Measurements from ENCODE around the gene EDC3.
"Not testable (repeated sequence)": the region's sequence is repeated elsewhere in the genome, so short reads cannot be mapped to it uniquely, and the experiment has no call there.

The EDC3 gene, protein sequence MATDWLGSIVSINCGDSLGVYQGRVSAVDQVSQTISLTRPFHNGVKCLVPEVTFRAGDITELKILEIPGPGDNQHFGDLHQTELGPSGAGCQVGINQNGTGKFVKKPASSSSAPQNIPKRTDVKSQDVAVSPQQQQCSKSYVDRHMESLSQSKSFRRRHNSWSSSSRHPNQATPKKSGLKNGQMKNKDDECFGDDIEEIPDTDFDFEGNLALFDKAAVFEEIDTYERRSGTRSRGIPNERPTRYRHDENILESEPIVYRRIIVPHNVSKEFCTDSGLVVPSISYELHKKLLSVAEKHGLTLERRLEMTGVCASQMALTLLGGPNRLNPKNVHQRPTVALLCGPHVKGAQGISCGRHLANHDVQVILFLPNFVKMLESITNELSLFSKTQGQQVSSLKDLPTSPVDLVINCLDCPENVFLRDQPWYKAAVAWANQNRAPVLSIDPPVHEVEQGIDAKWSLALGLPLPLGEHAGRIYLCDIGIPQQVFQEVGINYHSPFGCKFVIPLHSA

DNA sequence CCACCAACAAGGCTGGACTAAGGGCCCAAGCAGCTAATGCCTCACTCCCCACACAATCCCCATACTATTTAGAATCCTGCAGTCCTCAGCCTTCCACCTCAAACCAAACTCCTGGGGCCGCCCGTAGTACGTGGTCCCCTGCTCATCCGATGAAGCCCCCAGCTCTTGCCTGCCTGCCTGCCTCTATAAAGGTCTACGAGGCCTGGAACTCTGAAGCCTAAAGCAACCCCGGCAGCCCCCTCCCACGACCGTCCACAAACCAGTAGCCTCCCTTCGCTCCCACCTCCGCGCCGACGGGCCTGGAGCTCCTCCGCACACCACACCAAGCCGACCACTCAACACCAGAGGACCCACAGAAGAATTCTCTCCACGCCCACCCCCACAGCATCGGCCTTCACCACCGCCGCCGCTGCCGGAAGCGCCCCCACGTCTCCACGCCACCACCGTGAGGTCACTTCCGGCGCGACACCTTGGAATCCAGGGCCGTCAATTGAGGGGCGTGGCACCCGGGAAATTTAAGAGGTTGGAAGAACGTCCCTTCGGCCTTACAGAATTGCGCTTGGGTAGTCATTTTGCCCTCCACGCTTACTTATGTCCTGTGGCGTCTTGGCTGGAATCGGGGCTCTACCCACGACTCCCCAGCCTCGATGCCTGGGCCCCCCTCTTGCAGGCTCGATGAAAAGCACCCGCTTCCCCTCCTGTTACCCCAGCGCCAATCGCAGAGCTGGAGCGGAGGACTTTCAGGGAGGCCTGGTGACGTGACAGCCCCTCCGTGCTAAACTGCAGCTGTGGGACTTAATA, at the start of gene EDC3:
EDC3 (minus strand) TSS at position 428 of the 801 bp plus-strand sequence. CDS start 20,900 bp downstream, outside the sequence.
- peak; percentile 79 for DNase-seq (ENCODE audit: low spot score)

DNA sequence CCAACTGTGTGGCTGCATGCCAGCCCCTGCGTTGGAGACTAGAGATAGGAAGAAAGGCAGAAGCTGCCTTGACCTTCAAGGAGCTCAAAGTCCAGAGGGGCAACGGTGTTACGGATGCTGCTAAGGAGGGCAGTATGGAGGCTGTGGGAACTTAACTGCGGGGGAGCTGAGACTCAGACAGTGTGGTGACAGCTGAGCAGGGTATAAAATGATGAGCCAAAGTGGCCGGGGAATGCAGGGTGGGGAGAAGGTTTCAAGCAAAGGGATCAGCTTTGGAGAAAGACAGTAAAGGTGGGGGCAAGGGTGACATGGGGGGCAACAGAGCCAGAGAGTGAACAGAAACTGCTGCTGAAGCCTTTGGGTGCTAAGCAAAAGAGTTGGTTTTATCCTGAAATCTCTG, 46.6 kb upstream of the EDC3 start:
- no peak for DNase-seq (ENCODE audit: low spot score)

DNA sequence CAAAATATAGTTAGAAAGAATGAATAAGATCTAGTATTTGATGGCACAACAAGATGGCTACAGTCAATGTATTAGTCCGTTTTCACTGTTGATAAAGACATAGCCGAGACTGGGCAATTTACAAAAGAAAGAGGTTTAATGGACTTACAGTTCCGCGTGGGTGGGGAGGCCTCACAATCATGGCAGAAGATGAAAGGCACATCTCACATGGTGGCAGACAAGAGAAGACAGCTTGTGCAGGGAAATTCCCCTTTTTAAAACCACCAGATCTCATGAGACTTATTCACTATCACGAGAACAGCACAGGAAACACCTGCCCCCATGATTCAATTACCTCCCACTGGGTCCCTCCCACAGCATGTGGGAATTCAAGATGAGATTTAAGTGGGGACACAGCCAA, 42.4 kb upstream of the EDC3 start:
- not testable (repeated sequence) for DNase-seq (ENCODE audit: low spot score)

DNA sequence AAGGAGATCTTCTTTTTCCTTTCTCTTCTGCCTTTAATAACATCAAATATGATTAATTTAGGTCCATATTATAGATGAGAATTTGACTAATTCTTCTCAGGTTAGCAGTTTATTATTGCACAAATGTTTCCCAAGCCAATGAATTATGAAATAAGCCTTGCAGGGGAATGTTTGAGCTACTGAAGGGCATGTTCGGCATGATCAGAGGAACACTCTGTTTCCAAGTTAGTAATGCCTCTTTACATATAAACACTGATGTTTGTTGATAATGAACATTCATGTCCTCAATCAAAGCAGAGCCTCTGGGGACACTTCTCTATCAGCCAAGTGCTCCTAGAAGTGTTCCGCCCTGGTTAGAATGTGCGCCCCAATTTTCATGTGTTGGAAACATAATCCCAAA, 39.5 kb upstream of the EDC3 start:
- no peak for DNase-seq (ENCODE audit: low spot score)

DNA sequence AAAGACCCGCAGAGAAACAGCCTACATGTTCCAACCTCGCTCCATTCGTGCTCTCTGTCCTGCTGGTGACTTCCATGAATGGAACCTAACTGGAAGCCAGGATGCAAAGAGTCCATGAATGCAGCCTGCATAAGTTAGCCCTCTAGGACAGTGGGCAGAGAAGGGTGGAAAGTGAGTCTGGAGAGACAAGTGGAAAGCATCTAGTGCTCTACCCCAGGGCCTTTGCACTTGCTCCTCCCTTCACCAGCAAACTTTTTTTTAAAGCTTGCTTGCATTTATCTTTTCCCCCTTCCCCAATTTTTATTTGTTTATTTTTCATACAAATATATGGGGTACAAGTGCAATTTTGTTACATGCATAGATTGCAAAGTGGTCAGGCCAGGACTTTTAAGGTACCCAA, 37.4 kb upstream of the EDC3 start:
- no peak for DNase-seq (ENCODE audit: low spot score)

DNA sequence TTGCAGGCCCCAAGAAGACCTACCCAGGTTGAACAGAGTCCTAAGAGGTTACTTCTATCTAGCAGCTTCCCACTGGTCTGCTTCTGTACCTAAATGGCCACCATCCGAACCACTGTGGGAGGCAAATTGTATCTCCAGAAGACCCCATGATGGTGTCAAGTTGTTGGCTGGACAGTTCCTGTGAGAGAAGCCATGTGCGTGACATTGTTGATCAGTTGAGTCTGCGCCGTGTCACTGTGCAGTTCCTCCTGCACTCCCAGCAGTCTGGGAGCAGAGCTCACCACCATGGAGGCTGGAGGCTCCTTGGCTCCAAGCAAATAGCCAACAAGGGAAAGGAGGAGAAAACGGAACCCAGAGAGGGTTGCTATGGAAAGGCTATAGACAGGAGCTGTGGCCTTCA, 37.0 kb upstream of the EDC3 start:
- DNase-seq (ENCODE audit: low spot score) = no peak

DNA sequence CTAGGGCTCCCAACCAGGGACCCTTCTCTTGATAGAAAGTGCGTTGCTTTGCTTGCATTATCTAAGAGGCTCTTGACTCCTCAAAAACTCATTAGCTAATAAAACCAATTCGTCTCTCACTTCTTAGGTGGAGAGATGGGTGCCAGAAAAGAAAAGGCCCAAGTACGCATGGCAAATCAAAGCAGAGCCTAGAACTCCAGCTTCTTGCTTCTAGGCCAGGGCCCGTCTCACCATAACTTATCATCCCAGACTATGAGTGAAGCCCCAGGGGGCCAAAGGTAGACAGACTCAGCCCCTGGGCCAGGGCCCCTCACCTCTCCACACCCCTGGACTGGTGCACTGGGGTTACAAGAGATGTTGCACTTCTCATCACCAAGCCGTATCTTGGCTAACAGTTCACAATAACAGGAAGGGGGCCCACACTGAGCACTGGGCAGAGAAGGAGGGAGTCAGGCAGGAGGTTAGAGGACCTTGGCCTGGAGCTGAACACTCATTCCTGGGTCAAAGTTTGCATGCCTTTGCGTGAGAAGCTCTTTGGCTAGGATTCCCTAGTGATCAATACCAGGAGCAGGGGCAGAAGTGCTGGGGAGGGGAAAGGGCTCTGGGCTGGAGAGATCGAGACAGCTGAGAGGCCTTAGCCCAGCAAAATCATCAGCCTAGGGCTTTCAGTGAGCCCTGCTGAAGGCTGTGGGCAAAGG, 34.9 kb upstream of the EDC3 start:
- DNase-seq (ENCODE audit: low spot score) = no peak

DNA sequence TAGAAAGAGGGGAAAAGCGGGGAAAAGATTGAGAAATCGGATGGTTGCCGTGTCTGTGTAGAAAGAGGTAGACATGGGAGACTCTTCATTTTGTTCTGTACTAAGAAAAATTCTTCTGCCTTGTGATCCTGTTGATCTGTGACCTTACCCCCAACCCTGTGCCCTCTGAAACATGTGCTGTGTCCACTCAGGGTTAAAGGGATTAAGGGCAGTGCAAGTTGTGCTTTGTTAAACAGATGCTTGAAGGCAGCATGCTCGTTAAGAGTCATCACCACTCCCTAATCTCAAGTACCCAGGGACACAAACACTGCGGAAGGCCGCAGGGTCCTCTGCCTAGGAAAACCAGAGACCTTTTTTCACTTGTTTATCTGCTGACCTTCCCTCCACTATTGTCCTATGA, 33.5 kb upstream of the EDC3 start:
- DNase-seq (ENCODE audit: low spot score) = not testable (repeated sequence)

DNA sequence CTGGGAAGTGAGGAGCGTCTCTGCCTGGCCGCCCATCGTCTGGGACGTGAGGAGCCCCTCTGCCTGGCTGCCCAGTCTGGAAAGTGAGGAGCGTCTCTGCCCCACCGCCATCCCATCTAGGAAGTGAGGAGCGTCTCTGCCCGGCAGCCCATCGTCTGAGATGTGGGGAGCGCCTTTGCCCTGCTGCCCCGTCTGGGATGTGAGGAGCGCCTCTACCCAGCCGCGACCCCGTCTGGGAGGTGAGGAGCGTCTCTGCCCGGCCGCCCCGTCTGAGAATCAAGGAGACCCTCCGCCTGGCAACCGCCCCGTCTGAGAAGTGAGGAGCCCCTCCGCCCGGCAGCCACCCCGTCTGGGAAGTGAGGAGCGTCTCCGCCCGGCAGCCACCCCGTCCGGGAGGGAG, 32.9 kb upstream of the EDC3 start:
- DNase-seq (ENCODE audit: low spot score) = not testable (repeated sequence)

DNA sequence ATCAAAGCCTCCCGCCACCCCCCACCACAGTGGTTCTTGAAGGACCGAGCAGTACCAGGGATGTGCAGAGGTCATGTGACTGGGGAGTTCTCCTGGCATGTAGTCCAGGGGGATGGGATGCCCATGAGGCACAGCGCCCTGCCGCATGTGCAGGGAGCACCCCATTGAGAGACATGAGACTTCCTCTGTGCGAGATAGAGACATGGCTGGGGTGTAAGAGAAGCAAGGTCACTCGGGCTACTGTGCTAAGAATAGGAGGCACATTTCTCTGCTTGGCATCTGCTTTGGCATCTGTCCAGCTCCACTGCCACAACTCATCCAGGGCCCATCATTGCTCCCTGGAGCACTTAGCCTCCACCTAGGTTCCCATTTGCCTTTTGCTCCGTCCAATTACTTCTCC, 31.9 kb upstream of the EDC3 start:
- no peak for DNase-seq (ENCODE audit: low spot score)

DNA sequence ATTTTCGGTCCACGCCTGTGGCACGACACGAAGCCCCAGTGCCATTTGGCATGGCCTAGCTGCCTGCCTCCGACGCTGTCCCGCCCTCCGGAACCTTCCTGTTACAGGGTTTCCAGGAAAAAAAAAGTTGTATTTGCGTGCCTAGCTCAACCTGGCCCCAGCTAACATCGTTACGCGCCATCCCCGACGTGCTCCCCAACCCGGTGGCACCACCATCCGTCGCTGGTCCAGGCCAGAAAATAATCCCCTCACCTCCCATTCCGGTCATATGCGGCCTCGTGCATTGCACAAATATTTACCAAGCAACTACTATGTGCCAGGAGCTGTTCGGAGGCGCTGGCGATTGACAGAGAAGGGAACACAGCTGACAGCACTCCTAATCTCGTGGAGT, 30.9 kb upstream of the EDC3 start:
- no peak for DNase-seq (ENCODE audit: low spot score)

DNA sequence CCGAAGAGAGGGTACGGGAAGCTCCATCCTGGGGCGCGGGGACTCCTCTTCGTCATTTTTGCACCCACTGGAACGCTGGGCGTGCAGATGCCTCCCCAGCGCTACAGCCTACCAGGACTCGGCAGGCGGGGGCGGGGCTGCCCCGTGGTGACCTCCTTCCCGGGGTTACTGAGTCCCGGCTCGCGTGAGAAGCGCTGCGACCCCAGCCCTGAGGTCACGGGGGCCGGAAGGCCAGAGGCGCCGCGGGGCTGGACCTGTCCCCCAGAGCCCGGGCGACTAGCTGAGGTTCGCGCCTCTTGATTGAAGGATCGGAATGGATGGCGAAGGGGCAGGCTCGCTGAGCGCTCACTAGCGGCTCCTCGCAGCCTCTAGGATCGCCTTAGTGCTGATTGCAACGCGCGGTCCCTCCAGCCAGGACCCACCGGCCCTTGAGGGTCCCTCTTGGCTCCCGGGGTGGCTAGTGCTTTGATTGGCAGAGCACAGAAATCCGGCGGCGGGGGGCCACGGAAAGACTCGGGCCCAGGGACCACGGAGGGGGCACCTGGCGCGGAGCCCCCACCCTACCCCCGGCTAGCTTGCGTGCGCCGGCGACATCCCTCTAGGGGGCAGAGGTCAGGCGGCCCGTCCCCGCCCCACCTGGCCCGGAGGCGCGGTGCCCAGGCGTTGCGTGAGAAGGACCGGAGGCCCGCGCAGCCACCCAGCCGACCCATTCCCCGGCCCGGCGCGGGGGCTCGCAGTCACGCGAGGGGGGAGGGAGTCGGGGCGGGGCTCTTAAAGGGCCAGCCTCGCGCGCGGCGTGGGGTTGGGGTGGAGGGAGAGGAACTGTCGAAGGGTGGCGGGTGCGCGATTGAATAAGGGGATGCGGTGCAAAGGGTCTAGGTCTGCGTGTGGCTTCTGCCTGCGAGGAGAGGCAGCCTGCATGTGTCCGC, 30.3 kb upstream of the EDC3 start:
- DNase-seq (ENCODE audit: low spot score) = peak; percentile 42

DNA sequence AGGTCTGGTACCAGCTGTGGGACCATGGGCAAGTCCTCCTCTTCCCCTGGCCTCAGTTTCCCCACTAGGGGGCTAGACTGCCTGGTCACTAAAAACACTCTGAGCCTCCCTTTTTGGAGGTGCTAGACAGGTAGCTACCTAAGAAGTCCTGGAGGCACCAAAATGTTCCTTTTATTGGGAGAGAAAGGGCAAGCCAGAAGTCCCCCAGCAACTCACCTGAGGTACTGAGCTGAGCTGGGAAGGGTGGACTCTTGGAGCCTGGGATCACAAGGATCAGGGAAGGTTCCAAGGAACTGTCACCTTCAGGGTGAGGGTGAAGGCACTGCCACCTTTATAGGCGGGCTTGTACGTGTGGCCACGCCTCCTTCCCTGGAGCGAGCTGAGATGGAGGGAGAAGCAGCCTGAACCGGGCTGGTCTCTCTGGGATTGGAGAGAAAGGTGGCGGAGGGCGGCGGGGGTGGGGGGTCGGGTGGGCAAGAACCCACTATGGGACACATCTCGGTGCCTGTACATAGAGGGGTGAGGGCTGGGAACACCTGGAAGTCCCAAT, 29.5 kb upstream of the EDC3 start, which contains the start of gene CYP1A1:
CYP1A1 (minus strand) TSS at position 304 of the 550 bp plus-strand sequence. CDS start 2,431 bp downstream, outside the sequence.
- DNase-seq (ENCODE audit: low spot score) = no peak

DNA sequence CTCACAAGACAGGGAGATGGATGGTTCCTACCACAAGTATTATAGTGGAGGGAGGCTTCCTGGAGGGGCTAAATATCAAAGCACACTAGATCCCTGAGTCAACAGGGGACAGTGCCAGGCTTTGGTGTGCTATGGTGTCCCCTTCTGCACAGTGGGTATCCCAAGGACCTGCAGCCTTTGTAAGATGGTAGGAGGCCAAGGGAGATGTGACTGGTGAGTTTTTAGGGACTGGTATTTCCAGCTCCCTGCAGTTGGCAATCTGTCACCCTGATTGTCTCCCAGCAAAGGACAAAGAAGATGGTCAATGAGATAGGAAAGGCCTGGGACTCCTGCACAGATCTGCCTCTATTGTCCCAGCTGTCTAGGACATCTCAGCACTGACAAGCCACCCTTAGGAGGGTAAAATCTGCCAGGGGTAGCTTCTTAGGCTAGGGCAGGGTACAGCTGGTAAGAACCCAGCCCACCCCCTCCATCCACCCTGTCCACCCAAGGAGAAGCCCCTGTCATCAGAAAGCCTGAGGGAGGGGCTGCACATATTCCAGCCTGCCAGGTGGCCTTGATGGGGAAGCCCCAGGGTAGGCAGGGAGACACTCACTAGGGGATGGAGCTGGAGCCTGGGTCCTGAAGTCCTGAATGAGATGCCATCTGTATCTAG, 28.9 kb upstream of the EDC3 start:
- DNase-seq (ENCODE audit: low spot score) = no peak

DNA sequence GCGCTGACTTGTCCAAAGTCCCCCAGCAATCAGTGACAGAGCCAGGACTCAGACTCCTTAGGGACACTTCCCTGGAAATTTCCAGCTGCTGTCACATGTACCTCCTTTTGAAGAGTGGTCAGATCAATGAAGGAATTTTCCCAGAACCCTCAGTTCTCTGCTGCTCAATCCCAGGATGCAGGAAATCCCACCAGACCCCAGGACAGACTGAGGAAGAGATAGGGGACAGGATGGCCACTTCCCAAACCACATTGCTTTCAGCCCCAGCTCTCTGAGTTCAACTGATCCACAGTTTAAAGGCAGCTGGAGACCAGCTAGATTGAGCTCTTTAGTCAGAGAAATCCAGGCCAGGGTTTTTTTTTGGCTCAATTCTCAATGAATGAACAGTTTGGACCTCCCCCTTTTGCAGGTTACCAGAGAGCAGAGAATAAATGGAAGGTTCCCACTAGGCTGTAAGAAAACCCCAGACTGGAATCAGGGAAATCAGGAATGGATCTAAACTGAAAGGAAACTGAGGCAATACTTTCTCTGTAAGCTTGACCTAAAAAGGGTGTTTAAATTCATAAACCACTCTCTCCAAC, 28.0 kb upstream of the EDC3 start:
- DNase-seq (ENCODE audit: low spot score) = peak; percentile 33

DNA sequence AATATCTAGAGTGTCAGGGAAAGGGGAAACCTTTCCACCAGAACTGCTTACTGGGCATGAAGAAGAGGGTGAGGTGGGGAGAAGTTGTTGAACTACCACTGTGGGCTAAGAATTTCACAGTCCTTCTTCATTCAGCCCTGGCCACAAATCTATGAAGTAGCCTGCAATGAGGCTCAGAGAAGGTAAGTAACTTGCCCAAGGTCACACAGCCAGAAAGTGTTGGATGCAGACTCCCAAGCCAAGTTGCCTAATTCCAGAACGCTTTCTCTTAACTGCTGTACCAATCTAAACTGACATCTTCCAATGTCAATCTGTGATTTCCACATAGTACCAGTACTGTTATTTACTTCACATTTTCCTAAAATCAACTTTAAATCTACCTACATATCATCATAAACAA, 27.4 kb upstream of the EDC3 start:
- no peak for DNase-seq (ENCODE audit: low spot score)

DNA sequence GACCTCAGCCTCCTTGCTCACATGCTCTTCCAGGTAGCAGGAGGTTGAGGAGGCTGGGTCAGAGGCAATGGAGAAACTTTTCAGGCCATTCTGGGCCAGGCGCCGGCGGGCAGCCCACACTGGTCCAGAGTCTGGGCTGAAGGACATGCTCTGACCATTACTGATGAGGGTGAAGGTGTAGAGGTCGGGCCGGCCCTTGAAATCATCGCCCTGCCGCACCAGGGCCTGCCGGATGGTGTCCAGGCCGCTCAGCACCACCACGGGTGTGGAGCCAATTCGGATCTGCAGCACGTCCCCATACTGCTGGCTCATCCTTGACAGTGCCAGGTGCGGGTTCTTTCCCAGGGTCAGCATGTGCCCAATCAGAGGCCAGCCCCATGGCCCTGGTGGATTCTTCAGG, 26.8 kb upstream of the EDC3 start:
- DNase-seq (ENCODE audit: low spot score) = no peak

DNA sequence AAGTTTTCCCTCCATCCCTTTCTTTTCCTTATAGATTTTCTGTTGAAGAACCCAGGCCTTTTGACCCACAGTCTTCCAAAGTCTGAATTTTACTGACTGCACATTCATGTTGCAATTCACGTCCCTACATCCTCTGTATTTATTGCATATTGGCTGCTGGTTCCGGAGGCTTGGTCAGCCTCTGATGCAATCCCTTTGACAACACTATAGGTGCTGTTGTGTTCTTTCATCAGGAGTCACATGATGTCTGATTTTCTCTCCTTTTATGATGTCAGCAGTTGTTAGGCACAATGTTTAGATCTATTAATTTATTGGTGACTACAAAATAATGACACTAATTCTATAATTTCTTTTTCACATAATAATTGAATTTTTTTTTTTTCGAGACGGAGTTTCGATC, 20.8 kb upstream of the EDC3 start:
- DNase-seq (ENCODE audit: low spot score) = no peak

DNA sequence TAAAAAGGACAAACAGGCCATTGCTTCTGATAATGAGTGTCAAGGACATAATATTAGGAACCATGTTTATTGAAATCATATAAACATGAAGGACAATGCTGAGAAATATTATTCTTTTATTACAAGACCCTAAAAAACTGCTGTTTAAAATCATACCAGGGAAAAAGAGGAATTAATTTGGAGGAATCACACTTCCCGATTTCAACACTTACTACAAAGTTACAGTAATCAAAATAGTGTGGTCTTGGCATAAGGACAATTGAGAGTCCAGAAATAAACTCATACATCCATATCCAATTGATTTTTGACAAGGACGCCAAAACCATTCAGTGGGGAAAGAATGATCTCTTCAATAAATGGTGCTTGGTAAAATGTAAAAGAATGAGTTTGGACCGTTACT, 16.5 kb upstream of the EDC3 start:
- no peak for DNase-seq (ENCODE audit: low spot score)
